Activated CD8-positive, alpha-beta memory T cell treated with anti-CD3 and anti-CD28 coated beads, Interleukin-2, amount 50 U/mL, for 4 hours (primary cell): Measurements from ENCODE around the gene SRP72.
"Not testable (repeated sequence)": the region's sequence is repeated elsewhere in the genome, so short reads cannot be mapped to it uniquely, and the experiment has no call there.

Source experiments
- DNase-seq: peaks from one replicate; pipeline ENCODE4 v3.0.0-alpha.2; 2020

SRP72 gene

GRCh38 chr4:56467284-56468096, at the start of gene SRP72:
Gene SRP72 (plus strand): TSS chr4:56467617. CDS start chr4:56467636, 19 bp downstream.
- DNase-seq = peak; percentile 88

GRCh38 chr4:56424176-56424575, 43.2 kb upstream of the SRP72 start:
- no peak for DNase-seq

GRCh38 chr4:56424697-56425514, 42.5 kb upstream of the SRP72 start:
- DNase-seq = peak; percentile 33

- no peak for DNase-seq
These were observed 41.9 kb upstream of the SRP72 start for GRCh38 chr4:56425518-56425917.

- DNase-seq = no peak
These were observed 41.1 kb upstream of the SRP72 start for GRCh38 chr4:56426273-56426672.

GRCh38 chr4:56427179-56427578, 40.2 kb upstream of the SRP72 start:
- no peak for DNase-seq

- DNase-seq = no peak
These were observed 37.2 kb upstream of the SRP72 start for GRCh38 chr4:56430203-56430602.

- DNase-seq = no peak
These were observed 34.1 kb upstream of the SRP72 start for GRCh38 chr4:56433280-56433679.

- no peak for DNase-seq
These were observed 32.7 kb upstream of the SRP72 start for GRCh38 chr4:56434599-56435139.

- peak; percentile 99 for DNase-seq
These were observed 32.1 kb upstream of the SRP72 start, which contains the start of gene PPAT for GRCh38 chr4:56435140-56435926. Gene PPAT (minus strand): TSS chr4:56435615. CDS start chr4:56435477, 138 bp downstream.

GRCh38 chr4:56438766-56439165, 28.7 kb upstream of the SRP72 start:
- no peak for DNase-seq

- DNase-seq = no peak
These were observed 26.4 kb upstream of the SRP72 start for GRCh38 chr4:56440983-56441382.

GRCh38 chr4:56444719-56445118, 22.7 kb upstream of the SRP72 start:
- DNase-seq = no peak

- no peak for DNase-seq
These were observed 21.7 kb upstream of the SRP72 start for GRCh38 chr4:56445699-56446098.

GRCh38 chr4:56448301-56448700, 19.1 kb upstream of the SRP72 start:
- DNase-seq = no peak

- not testable (repeated sequence) for DNase-seq
These were observed 17.9 kb upstream of the SRP72 start for GRCh38 chr4:56449475-56449874.

- DNase-seq = no peak
These were observed 17.1 kb upstream of the SRP72 start for GRCh38 chr4:56450342-56450741.

- no peak for DNase-seq
These were observed 7.3 kb upstream of the SRP72 start for GRCh38 chr4:56460085-56460484.

- DNase-seq = no peak
These were observed 5.3 kb upstream of the SRP72 start for GRCh38 chr4:56462157-56462556.

- no peak for DNase-seq
These were observed 3.7 kb upstream of the SRP72 start for GRCh38 chr4:56463711-56464110.

- DNase-seq = no peak
These were observed 2.8 kb upstream of the SRP72 start for GRCh38 chr4:56464581-56464980.

GRCh38 chr4:56465599-56466295, 1.7 kb upstream of the SRP72 start:
- no peak for DNase-seq
